ENCODE measurements around the gene FMNL2.
"Not testable (repeated sequence)": the region's sequence is repeated elsewhere in the genome, so short reads cannot be mapped to it uniquely, and the experiment has no call there.

Gene FMNL2

DNA sequence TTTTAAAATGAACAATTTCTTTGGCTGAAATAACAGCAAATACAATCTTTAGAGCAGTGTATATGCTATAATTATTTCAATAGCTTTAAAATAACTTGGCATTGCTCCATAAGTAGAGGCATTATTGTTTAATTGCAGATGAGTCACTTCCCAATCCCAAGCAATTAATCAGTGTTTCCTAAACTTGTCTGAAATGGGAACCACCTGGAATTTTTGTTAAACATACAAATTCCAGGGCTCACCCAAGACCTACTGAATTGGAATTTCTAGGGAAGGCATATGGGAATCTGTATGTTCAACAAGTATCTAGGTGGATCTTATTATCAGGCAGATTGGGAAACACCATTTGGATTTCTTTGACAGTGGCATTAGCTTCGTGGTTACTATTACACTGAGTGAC is 27.1 kb upstream of the FMNL2 start:
- H3K4me3 ChIP-seq (replicated peaks; ENCODE audit: low read depth, low read length) = no peak overlapping the region
- TF ChIP-seq, protein P1, sequence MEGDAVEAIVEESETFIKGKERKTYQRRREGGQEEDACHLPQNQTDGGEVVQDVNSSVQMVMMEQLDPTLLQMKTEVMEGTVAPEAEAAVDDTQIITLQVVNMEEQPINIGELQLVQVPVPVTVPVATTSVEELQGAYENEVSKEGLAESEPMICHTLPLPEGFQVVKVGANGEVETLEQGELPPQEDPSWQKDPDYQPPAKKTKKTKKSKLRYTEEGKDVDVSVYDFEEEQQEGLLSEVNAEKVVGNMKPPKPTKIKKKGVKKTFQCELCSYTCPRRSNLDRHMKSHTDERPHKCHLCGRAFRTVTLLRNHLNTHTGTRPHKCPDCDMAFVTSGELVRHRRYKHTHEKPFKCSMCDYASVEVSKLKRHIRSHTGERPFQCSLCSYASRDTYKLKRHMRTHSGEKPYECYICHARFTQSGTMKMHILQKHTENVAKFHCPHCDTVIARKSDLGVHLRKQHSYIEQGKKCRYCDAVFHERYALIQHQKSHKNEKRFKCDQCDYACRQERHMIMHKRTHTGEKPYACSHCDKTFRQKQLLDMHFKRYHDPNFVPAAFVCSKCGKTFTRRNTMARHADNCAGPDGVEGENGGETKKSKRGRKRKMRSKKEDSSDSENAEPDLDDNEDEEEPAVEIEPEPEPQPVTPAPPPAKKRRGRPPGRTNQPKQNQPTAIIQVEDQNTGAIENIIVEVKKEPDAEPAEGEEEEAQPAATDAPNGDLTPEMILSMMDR (IDR thresholded peaks at IDR 0.05; ENCODE audit: low read length, missing control alignments) = no peak
- DNase-seq (ENCODE audit: low read depth) = no peak

GRCh38 chr2:152309352-152310214 is 25.4 kb upstream of the FMNL2 start:
- no peak for DNase-seq (ENCODE audit: low read depth)
- TF ChIP-seq, protein P1 (IDR thresholded peaks at IDR 0.05; ENCODE audit: low read length, missing control alignments) = no peak
- no peak overlapping the region for H3K4me3 ChIP-seq (replicated peaks; ENCODE audit: low read depth, low read length)

DNA sequence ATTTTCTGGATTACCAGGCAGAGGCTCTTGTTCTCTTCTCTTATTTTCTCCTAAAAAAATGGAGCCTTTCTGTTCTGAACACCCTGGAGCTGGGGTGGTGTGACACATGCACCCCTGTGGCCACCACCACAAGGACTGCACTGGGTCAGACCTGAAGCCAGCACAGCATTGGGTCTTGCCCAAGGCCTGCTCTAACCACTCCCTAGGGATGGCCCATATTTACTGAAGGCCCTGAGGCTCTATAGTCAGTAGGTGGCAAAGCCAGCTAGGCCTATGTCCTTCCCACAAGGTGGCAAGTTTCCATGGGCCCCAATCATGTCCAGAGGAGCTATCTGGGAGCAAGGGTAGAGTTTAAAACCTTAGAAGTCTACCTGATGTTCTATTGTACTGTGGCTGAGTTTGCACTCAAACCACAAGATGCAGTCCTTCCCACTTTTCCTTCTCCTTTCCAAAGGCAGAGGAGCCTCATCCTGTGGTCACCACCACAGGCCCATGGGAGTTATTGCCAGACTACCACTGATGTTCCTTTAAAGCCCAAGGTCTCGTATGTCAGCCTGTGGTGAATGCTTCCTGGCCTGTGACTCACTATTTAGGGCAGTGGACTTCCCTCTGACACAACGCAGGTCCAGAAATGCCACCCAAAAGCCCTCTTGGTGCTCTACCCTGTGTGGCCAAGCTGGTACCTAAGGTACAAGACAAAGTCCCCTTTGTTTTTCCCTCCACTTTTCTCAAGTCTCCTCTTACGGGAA is 15.0 kb upstream of the FMNL2 start:
- H3K4me3 ChIP-seq (replicated peaks; ENCODE audit: low read depth, low read length) = no peak overlapping the region
- peak; percentile 10 for DNase-seq (ENCODE audit: low read depth)
- TF ChIP-seq, protein P1 (IDR thresholded peaks at IDR 0.05; ENCODE audit: low read length, missing control alignments) = no peak

DNA sequence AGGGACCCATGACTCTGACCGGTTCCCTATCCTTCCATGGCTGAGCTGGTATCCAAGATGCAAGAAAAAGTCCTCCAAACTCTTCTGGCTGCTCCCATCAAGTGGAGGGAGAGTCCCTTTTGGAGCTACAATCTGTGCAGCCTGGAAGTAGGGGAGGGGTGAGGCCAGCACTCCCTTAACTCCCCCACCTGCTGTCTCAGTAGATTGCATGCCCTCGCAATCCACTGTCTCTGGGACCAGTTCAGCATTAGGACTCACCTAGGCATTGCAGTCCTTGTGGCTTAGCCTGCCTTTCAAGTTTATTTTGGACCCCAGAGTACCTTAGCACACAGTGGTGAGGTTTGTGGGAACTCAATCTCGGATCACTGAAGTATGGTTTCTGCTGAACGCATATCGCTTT is 14.2 kb upstream of the FMNL2 start:
- no peak overlapping the region for H3K4me3 ChIP-seq (replicated peaks; ENCODE audit: low read depth, low read length)
- DNase-seq (ENCODE audit: low read depth) = no peak
- TF ChIP-seq, protein P1 (IDR thresholded peaks at IDR 0.05; ENCODE audit: low read length, missing control alignments) = no peak

DNA sequence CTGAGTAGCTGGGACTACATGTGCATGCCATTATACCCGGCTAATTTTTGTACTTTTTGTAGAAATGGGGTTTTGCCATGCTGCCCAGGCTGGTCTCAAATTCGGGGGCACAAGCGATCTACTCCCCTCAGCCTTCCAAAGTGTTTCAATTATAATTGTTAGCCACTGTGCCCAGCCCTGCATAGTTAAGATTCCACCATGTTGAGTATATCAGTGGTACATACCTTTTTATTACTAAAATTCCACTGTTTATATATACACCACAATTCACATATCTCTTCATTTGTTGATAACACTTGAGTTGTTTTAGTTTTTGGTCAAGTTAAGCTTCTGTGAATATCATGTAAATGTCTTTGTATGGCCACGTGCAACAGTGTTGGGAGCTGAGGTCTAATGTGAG is 12.8 kb upstream of the FMNL2 start:
- TF ChIP-seq, protein P1 (IDR thresholded peaks at IDR 0.05; ENCODE audit: low read length, missing control alignments) = no peak
- no peak overlapping the region for H3K4me3 ChIP-seq (replicated peaks; ENCODE audit: low read depth, low read length)
- no peak for DNase-seq (ENCODE audit: low read depth)

GRCh38 chr2:152325126-152325525 is 9.8 kb upstream of the FMNL2 start:
- H3K4me3 ChIP-seq (replicated peaks; ENCODE audit: low read depth, low read length); DNase-seq (ENCODE audit: low read depth): not testable (repeated sequence)

DNA sequence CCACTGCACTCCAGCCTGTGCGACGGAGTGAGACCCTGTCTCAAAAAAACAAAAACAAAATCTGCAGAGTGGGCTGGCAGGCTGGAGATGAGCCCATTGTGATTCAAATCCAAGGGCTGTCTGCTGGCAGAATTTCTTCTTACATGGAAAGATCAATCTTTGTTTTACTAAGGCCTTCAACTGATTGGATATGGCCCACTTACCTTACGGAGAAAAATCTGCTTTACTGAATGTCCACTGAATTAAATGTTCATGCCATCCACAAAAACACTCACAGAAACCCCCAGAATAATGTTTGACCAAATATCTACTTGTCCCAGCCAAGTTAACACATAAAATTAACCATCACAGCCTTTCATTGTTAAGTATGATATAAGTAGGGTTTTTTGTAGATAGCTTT is 8.3 kb upstream of the FMNL2 start:
- H3K4me3 ChIP-seq (replicated peaks; ENCODE audit: low read depth, low read length) = no peak overlapping the region
- TF ChIP-seq, protein P1 (IDR thresholded peaks at IDR 0.05; ENCODE audit: low read length, missing control alignments) = no peak
- no peak for DNase-seq (ENCODE audit: low read depth)

Measured in fibroblast of pulmonary artery (primary cell).